OCI-LY3 (cell line): ENCODE measurements around the gene ELMO2.

Experiments used
- EZH2phosphoT487 ChIP-seq: fragments of 200-600 bp; shearing (Covaris generic); IDR thresholded peaks from 2 replicates; pipeline ENCODE4 v1.6.1; 2018; ENCODE audit warnings: antibody characterized with exemption, mixed run types, low read depth
- TF ChIP-seq, protein P1 (sequence below): fragments of 200-600, 300-600 bp; sonication (generic); IDR thresholded peaks from 2 replicates; pipeline ENCODE4 v1.5.1; 2014; ENCODE audit warnings: antibody characterized with exemption, low read length, low read depth

- TF ChIP-seq, protein P1, sequence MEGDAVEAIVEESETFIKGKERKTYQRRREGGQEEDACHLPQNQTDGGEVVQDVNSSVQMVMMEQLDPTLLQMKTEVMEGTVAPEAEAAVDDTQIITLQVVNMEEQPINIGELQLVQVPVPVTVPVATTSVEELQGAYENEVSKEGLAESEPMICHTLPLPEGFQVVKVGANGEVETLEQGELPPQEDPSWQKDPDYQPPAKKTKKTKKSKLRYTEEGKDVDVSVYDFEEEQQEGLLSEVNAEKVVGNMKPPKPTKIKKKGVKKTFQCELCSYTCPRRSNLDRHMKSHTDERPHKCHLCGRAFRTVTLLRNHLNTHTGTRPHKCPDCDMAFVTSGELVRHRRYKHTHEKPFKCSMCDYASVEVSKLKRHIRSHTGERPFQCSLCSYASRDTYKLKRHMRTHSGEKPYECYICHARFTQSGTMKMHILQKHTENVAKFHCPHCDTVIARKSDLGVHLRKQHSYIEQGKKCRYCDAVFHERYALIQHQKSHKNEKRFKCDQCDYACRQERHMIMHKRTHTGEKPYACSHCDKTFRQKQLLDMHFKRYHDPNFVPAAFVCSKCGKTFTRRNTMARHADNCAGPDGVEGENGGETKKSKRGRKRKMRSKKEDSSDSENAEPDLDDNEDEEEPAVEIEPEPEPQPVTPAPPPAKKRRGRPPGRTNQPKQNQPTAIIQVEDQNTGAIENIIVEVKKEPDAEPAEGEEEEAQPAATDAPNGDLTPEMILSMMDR: no peak
- TF ChIP-seq EZH2phosphoT487: no peak
These were observed 52.2 kb downstream of the ELMO2 start for GRCh38 chr20:46354207-46354555.
